ENCODE measurements around the gene MARVELD1.
"Not testable (repeated sequence)": the region's sequence is repeated elsewhere in the genome, so short reads cannot be mapped to it uniquely, and the experiment has no call there.

Gene MARVELD1

GRCh38 chr10:97713339-97713825 lies at the start of gene MARVELD1:
Gene MARVELD1, plus strand, starts transcription at chr10:97713730. Its CDS starts 147 bp downstream, at chr10:97713877.
- peak; percentile 46 for DNase-seq

DNA sequence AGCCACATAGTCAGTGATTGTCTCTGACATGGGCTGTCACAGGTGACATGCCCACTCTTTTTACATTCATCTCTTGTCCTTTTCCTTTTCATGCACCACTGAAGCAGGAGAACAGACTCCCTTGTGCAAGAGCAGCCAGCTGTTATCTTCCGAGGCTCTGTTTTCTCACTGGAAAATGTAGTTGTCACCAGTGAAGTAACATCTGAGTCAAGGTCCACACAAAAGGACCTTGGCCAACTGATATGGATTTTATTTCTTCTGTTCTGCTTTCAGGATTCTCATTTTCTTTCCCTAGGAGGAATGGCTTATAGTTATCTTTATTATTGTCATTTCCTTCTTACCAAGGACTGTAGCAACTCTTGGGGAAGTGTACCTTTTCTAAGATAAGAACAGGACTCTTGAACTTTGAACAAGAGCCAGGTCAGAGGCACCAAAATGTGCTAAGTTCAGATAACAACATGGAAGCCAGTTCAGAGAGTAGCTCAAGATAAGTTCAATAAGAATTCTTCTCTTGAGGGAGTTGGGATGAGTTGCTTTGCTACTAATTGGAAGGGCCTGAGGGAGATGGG lies 49.2 kb upstream of the MARVELD1 start:
- no peak for DNase-seq

GRCh38 chr10:97666992-97667391 lies 46.5 kb upstream of the MARVELD1 start:
- DNase-seq: no peak

DNA sequence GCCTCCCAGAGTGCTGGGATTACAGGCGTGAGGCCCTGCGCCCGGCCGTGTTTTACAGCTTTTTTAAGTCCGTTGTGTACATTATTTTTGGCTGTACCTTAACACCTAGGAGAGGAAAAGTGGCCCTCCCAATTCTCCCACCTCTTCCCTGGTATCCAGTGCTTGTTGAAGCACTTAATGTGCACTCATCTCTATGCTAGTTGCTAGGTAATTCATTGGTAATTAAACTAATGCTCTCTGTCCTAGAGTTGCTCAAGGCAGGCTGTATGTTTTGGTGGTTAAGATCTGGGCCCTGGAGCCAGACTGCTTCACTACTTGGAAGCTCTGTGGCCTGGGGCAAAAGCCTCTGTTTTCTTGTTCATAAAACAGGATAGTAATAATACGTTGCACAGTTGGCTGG lies 46.1 kb upstream of the MARVELD1 start:
- no peak for DNase-seq

DNA sequence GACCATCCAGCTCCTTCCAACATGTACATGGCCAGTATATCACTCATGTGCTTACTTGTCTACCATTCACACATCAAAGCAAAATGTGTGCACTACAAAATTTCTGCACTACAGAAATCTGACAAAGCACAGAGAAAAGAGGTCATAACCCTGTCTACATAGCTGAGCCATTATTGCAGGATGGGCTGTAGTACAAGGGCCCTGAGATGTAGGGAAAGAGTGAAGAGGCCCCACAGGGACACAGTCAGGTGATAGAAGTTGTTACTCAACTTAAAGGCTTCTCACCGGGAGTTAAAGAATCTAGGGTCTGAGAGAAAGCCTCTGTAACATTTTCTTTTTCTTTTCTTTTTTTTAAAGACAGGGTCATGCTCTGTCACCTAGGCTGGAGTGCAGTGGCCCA lies 44.0 kb upstream of the MARVELD1 start:
- no peak for DNase-seq

GRCh38 chr10:97673736-97674525 lies 39.6 kb upstream of the MARVELD1 start:
- peak; percentile 37 for DNase-seq

DNA sequence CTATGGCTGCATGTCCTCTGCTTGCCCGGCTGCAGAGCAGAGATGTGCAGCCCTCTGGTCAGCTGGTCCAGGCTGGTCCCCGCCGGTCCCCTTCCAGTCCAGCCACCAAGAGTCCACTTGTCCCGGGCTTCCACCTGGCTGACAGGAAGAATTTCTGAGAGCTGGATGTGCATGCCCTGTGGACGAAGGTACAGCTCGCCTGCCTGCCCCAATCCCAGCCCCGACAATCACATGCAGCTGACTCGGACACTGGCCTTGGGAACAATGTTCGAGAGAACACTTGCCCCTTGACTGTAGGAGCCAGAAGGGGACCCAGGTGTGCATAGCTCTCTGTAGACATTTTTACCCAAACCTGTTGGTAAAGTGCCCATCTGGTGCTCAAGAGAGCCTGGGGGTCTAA lies 38.3 kb upstream of the MARVELD1 start:
- no peak for DNase-seq

DNA sequence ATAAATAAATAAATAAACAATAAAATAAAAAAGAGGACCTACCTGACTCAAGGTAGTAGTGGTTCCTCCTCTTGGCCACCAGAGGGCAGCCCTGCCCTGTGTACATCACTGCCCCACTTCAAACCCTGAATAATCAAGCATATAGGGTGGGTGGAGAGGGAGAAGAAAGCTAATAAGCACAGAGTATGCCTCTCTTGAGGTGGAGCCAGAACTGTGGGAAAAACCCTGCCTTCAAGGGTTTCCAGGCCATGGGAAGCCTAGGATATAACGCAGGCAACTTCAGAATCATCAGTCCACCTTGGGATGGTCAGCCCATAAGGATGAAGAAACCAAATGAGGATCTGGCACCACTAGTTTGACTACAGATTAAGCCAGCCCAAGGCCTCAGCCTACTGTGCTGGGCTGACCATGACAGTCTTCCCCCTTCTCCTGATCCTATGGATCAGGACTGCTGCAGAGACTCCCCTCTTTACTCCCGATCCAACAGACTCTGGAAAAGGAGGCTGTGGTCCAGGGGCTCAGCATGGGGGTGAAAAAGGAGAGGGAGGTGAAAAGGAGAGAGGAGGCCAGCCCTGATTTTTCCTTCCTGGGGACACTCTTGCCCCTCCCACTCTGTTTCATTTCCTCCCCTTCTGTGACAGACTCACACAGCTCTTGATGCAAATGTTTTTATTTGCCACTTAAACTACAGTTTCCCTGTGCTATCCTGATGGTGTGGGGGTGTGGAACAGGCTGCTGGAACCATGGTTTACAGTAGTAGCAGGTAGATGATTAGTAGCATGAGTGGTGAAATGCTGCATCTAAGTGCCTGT lies 36.6 kb upstream of the MARVELD1 start:
- peak; percentile 44 for DNase-seq

GRCh38 chr10:97679594-97679993 lies 33.9 kb upstream of the MARVELD1 start:
- no peak for DNase-seq

- no peak for DNase-seq
Measured at GRCh38 chr10:97682042-97682441, 31.5 kb upstream of the MARVELD1 start.

DNA sequence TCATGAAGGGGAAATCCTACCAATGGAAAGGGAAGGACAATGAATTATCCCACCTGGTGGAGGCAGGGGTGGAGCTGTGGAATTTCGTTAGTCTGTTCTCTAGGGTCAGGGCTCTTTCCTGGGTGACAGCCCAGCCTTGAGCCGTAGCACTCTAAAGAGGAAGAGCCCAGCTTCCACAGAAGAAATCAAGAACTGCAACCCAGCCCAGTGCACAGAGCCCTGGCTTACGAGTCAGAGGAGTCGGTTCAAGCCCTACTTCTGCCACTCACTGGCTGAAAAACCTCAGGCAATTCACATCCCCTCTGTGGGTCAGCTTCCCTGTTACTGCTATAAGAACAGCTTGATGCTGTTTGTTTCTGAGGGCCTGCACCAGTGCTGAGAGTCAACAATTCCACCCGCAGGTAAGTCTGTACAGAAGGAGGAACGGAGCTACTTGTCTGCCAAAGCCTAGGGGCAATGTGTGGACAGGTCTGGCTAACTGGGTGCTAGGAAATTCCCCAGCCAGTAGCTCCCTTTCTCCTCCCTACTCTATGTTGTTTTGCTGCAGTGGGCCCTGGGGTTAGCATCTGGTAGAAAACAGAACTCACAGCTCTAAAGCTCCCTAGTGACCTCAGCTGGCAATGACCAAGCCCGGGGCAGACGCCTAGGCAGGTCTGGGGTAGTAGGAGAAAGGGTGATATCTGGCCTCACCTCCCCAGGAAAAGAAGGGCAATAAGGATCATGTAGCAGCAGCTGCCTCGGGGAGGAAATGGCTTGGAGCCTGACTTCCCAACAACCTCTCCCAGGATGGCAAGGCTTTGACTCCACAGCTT lies 29.8 kb upstream of the MARVELD1 start:
- DNase-seq: no peak

GRCh38 chr10:97684368-97684713 lies 29.2 kb upstream of the MARVELD1 start:
- not testable (repeated sequence) for DNase-seq

- no peak for DNase-seq
Measured at GRCh38 chr10:97684866-97685394, 28.6 kb upstream of the MARVELD1 start.

GRCh38 chr10:97685395-97685958 lies 28.1 kb upstream of the MARVELD1 start:
- no peak for DNase-seq

DNA sequence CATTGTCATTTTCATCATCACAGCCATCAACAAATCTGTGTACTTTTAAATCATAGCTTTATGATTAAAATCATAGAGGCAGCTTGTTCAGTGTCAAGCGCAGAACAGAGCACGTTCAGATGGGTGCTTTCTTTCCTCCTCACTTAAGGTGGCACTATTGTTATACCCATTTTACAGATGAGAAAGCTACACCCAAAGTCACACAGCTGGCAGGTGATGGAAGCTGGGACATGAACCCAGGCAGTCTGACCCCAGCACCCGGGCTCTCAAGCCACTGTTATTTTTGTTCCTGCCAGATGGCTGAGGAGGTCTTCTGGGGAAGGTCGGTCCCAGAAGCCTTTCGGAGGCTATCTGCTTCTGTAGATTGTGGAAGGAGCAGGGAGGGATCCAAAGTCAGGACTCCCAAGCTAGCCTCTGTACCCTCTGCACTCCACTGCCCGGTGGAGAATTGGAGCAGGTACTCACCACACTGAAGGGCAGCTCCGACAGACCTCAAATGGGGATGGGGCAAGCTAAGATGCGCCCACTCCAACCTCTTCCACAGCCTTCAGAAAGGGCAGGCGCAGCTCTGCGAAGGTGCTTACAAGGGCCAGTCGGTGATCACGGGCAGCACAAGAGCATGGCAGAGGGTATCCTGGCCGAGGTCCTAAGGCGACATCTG lies 27.1 kb upstream of the MARVELD1 start:
- peak; percentile 10 for DNase-seq

- peak; percentile 97 for DNase-seq
Measured at GRCh38 chr10:97686962-97687784, 26.4 kb upstream of the MARVELD1 start, which contains the start of gene AVPI1. Gene AVPI1, minus strand, starts transcription at chr10:97687241. Its CDS starts 7,336 bp downstream, at chr10:97679905.

DNA sequence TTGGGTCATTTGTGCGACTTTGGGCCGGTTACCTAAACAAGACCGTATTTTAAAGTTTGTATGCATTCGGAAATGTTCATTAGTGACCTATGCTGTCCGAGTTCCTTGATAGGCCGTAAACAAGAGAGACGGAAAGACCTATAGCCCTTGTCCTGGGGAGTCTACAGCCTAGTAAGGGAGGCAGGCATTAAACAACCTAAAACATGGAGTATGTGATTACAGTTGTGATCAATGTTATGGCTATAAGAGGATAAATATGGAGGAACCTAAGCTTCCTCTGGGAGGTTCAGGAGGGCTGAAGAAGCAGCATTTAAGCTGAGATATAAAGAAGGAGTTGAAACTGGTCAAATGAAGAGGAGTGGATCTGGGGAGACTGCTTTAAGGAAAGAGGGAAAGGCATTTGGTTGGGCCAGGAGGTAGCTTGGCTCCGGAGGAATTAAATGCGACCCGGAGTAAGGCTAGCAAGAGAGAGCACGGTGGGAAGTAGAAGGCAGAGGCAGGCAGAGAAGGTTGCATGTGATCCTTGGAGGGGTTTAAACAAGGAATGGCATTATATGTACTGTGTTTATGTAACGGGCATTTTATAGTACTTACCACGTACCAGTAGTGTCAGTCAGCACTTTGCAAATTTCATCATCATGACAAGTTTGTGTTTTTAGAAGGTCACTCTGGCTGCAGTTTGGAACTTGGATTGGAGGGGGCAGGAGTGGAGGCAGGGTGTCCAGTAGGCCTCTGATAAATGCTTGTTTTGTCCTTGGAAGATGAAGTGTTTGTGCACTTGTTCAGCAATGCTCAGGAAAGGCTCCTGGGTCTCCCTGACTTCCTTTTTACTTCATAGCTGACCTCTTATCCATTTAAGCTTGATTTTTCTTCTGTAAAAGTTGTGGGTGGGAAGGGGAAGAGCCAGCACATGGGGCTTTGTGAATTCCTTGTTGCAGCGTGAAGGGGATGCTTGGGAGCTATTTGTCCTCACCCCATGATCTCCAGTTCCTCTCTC lies 25.4 kb upstream of the MARVELD1 start:
- DNase-seq: no peak

- DNase-seq: no peak
Measured at GRCh38 chr10:97689559-97690020, 23.9 kb upstream of the MARVELD1 start.

DNA sequence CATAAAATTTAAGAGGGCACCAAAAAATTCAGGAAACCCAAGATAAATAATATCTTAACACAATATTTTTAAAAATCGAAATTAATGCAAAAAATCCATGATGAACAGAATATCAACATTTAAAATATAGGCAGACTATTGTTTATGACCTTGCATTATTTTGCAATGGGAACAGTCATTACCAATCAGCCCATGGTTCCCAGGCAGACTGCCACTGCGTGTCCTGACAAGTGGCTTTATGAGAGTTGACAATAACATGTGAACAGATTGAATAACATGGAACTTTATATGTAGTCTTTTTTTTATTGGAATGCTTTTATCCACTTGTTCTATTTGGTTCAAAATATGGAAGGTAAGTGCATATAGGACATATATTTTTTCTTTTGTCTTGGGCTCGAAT lies 23.4 kb upstream of the MARVELD1 start:
- DNase-seq: no peak

Data from stimulated activated CD4-positive, alpha-beta T cell treated with anti-CD3 and anti-CD28 coated beads, Interleukin-15, amount 100 ng/mL, for 24 hours (primary cell).